HepG2 (cell line): ENCODE data around the gene IFT88. TPM values are rescaled to one million over a fixed set of nuclear protein-coding genes. Genes with fewer than 3 reads are reported as not detected.

Experiments
- ATAC-seq: fragments of 200-7000 bp; cut with Tn5 transposase; 3 replicates; pipeline ENCODE4 v1.9.1; 2020; ENCODE audit warnings: mild to moderate bottlenecking, moderate library complexity
- BruUV-seq: library from RNA; stranded (reverse); fragments of 400-500 nt; replicated peaks from 2 replicates; lab custom pipeline; 2021; lab: Mats Ljungman, UMichigan
- CTCF ChIA-PET: fragments of 300-600 bp; formaldehyde crosslinking; extraction: SDS; loops from one replicate; lab custom pipeline; 2021; ENCODE audit warnings: low total read pairs, inconsistent platforms, low intra/inter-chr PET ratio; lab: Yijun Ruan, JAX
- POLR2A ChIA-PET: fragments of 350-600 bp; sonication (Branson Sonifier 250); formaldehyde crosslinking; loops from one replicate; lab custom pipeline; 2020; ENCODE audit warnings: antibody characterized with exemption, inconsistent platforms; lab: Yijun Ruan, JAX
- DNase-seq: peaks from one replicate; pipeline ENCODE4 v3.0.0-alpha.2; 2015; ENCODE audit warnings: low spot score
- FAIRE-seq: peaks from 3 replicates; lab custom pipeline; 2011; peaks lifted over from hg19 to GRCh38; lab: Jason Lieb, UNC
- H2AFZ ChIP-seq: one replicate; pipeline ENCODE4 v1.6.1; 2011; ENCODE audit warnings: low read length, inconsistent platforms
- H3K27ac ChIP-seq: fragments of 300-600 bp; 3 replicates; pipeline ENCODE4 v1.8.0; 2011; ENCODE audit warnings: mixed run types, mild to moderate bottlenecking, mixed read lengths, low read length, inconsistent platforms; ENCODE audit not compliant: insufficient read depth; ENCODE audit errors: extremely low read length
- H3K27me3 ChIP-seq, 2 experiments: fragments of 200-600 bp in 1 of 2; 2 replicates in 1 of 2; 3 replicates in 1 of 2; pipeline versions ENCODE4 v1.6.0 to v1.8.0; 2011; ENCODE audit warnings: low read length in 2 of 2, mild to moderate bottlenecking in 2 of 2, moderate library complexity in 2 of 2, inconsistent platforms in 1 of 2; ENCODE audit not compliant: insufficient read depth in 2 of 2, control insufficient read depth in 1 of 2
- H3K36me3 ChIP-seq, 2 experiments: fragments of 200-600 bp in 1 of 2; replicated peaks in 1 of 2; 2 replicates in 1 of 2; 3 replicates in 1 of 2; pipeline versions ENCODE4 v1.5.1 to v1.8.0; 2011; ENCODE audit warnings: low read length in 2 of 2, inconsistent platforms in 1 of 2; ENCODE audit not compliant: insufficient read depth in 2 of 2, control insufficient read depth in 1 of 2
- H3K4me1 ChIP-seq: 2 replicates; pipeline ENCODE4 v1.5.1; 2012; ENCODE audit warnings: low read length, inconsistent platforms; ENCODE audit not compliant: insufficient read depth
- H3K4me2 ChIP-seq: 2 replicates; pipeline ENCODE4 v1.6.0; 2011; ENCODE audit warnings: low read depth, low read length, inconsistent platforms
- H3K4me3 ChIP-seq, 3 experiments: fragments of 200-600 bp in 1 of 3; sonication (generic), shearing (Covaris generic) in 1 of 3; replicated peaks in 1 of 3; 2 replicates each; pipeline ENCODE4 v1.5.1; 2011 to 2016; ENCODE audit warnings: low read length in 3 of 3, inconsistent platforms in 2 of 3, low read depth in 2 of 3, mild to moderate bottlenecking in 2 of 3, control low read depth in 1 of 3, mixed read lengths in 1 of 3; ENCODE audit not compliant: insufficient read depth in 1 of 3
- H3K79me2 ChIP-seq: one replicate; pipeline ENCODE4 v1.6.1; 2011; ENCODE audit warnings: low read length, inconsistent platforms; ENCODE audit not compliant: insufficient read depth
- H3K9ac ChIP-seq: 2 replicates; pipeline ENCODE4 v1.6.0; 2011; ENCODE audit warnings: mild to moderate bottlenecking, low read depth, low read length, inconsistent platforms; ENCODE audit not compliant: insufficient read depth
- H3K9me3 ChIP-seq: 2 replicates; pipeline ENCODE4 v1.5.1; 2012; ENCODE audit warnings: mild to moderate bottlenecking, low read length
- H4K20me1 ChIP-seq: 2 replicates; pipeline ENCODE4 v1.6.0; 2011; ENCODE audit warnings: inconsistent platforms, mild to moderate bottlenecking, low read length, moderate library complexity; ENCODE audit not compliant: insufficient read depth
- PRDM10 ChIP-seq: sonication (generic); formaldehyde crosslinking; IDR thresholded peaks from 2 replicates; pipeline ENCODE4 v1.4.0; 2020; ENCODE audit warnings: low read depth, missing genetic modification reagents
- ZMYM4 ChIP-seq: sonication (generic); formaldehyde crosslinking; IDR thresholded peaks from 2 replicates; pipeline ENCODE4 v1.8.1; 2023; ENCODE audit warnings: mild to moderate bottlenecking, missing genetic modification reagents
- ZNF205 ChIP-seq: IDR thresholded peaks from 2 replicates; pipeline ENCODE4 v1.6.1; 2018; ENCODE audit warnings: missing biosample characterization, missing genetic modification reagents
- ZNF281 ChIP-seq: sonication (generic); formaldehyde crosslinking; IDR thresholded peaks from 2 replicates; pipeline ENCODE4 v1.4.0; 2020; ENCODE audit warnings: missing genetic modification reagents, borderline replicate concordance
- WGBS: methylation state at CpG from one replicate; pipeline ENCODE4 v1.1.6; 2017; ENCODE audit warnings: low lambda C conversion rate; 5-methylcytosine and 5-hydroxymethylcytosine counted together
- in situ Hi-C: cut with HindIII; loops from 2 replicates; pipeline ENCODE4 v1.10.0; 2017; ENCODE audit warnings: low pct_unique_long_range_greater_than_20kb; ENCODE audit not compliant: extremely low pct_ligation_motif_present
- intact Hi-C: fragments of 100-400 bp; cut with micrococcal nuclease; formaldehyde crosslinking; loops from one replicate; pipeline ENCODE4 v1.10.0; 2022; ENCODE audit not compliant: unreplicated experiment
- polyA plus RNA-seq, 8 experiments: library from polyadenylated mRNA; depleted of rRNA in 3 of 8; stranded (reverse) in 7 of 8; unstranded in 1 of 8; fragments of >200 nt; fragmentation: Illumina TruSeq in 4 of 8; extraction: Trizol in 4 of 8; gene quantifications; 2 replicates each; pipeline versions ENCODE4 v1.2.1 to v1.2.3, GENCODE V29; 2011 to 2016; ENCODE audit warnings: low read depth in 4 of 8, missing spikeins in 1 of 8, mixed read lengths in 1 of 8; ENCODE audit not compliant: insufficient read depth in 1 of 8
- total RNA-seq, 5 experiments: library from RNA; depleted of rRNA; stranded (reverse); fragments of >200 nt; fragmentation: Illumina TruSeq; extraction: Trizol; gene quantifications; 2 replicates each; pipeline ENCODE4 v1.2.3, GENCODE V29; 2016; ENCODE audit warnings: low read depth in 1 of 5

The IFT88 gene
- total and polyA plus RNA-seq, 2 of the 13 experiments (the other 11 are each of a cell fraction or from before 2014, with no cell fraction given) = 8.4 to 19.9 TPM

- no peak; the same call in 1 of the 2 replicates for TF ChIP-seq ZNF281
- no peak for TF ChIP-seq ZNF205 (CRISPR knock-in tag)
Observed at GRCh38 chr13:20566898-20567874, at the start of gene IFT88 (continued).

GRCh38 chr13:20518660-20519100 is 48.3 kb upstream of the IFT88 start:
- FAIRE-seq (no peak), DNase-seq (no peak), ATAC-seq (no peak)
- Histone ChIP-seq H3K9me3 (no peaks in the 10 kb centered on the region), H3K9ac (no peak overlapping the region), H3K79me2 (peaks cover 16% of the 10 kb centered on the region), H2AFZ (no peak overlapping the region), H3K36me3 (peaks cover 0 to 4% of the 10 kb centered on the region in 2 experiments; a peak in 2 of 5 replicates), H3K4me2 (no peak overlapping the region), H3K27me3 (no peaks in the 10 kb centered on the region; a peak in 1 of 5 replicates), H4K20me1 (no peaks in the 10 kb centered on the region), H3K27ac (no peak overlapping the region), H3K4me1 (peaks cover 57% of the 10 kb centered on the region), H3K4me3 (no peak overlapping the region)
- WGBS = 96% methylated on average over 7 of the region's 7 CpGs
- intact Hi-C loops (no loop called here), in situ Hi-C loops (no loop called here)
- BruUV-seq = no TSS peak
- POLR2A ChIA-PET = interaction anchor here (1.2 kb wide), 1 partner anchor 13 kb away, joined by 3 read pairs; no protein-coding TSS in a partner anchor
- TF ChIP-seq ZMYM4 (CRISPR knock-in tag) = 0 out of 2 replicates have a peak, but pooled peaks have one; percentile 6
- no peak for TF ChIP-seq PRDM10 (CRISPR knock-in tag)
- CTCF ChIA-PET = no interaction called here
